H9 (cell line): ENCODE results near the gene GET3. TPM values are rescaled to one million over a fixed set of nuclear protein-coding genes. Genes with fewer than 3 reads are reported as not detected.

Experiments
- DNase-seq: peaks from one replicate; pipeline ENCODE4 v3.0.0-alpha.2; 2017
- H2AFZ ChIP-seq: one replicate; pipeline ENCODE4 v1.6.1; 2013; ENCODE audit warnings: mild to moderate bottlenecking, low read length, control low read depth, moderate library complexity
- H2AK5ac ChIP-seq: 2 replicates; pipeline ENCODE4 v1.6.1; 2013; ENCODE audit warnings: low read length, control low read depth, mixed read lengths; ENCODE audit not compliant: insufficient read length
- H2BK120ac ChIP-seq: one replicate; pipeline ENCODE4 v1.6.1; 2013; ENCODE audit warnings: low read depth, mild to moderate bottlenecking, low read length, control low read depth, inconsistent platforms; ENCODE audit not compliant: poor library complexity, severe bottlenecking
- H2BK12ac ChIP-seq: 2 replicates; pipeline ENCODE4 v1.6.1; 2013; ENCODE audit warnings: low read length, control low read depth, mixed read lengths, low read depth; ENCODE audit not compliant: insufficient read length
- H2BK15ac ChIP-seq: 2 replicates; pipeline ENCODE4 v1.6.1; 2013; ENCODE audit warnings: low read depth, low read length, control low read depth
- H2BK20ac ChIP-seq: one replicate; pipeline ENCODE4 v1.6.1; 2013; ENCODE audit warnings: low read depth, mild to moderate bottlenecking, low read length, control low read depth, inconsistent platforms; ENCODE audit not compliant: poor library complexity, severe bottlenecking
- H2BK5ac ChIP-seq: 2 replicates; pipeline ENCODE4 v1.6.1; 2013; ENCODE audit warnings: low read length, control low read depth, mixed read lengths; ENCODE audit not compliant: insufficient read length
- H3K14ac ChIP-seq: 2 replicates; pipeline ENCODE4 v1.6.1; 2013; ENCODE audit warnings: low read length, control low read depth; ENCODE audit not compliant: insufficient read depth
- H3K18ac ChIP-seq: 2 replicates; pipeline ENCODE4 v1.6.1; 2013; ENCODE audit warnings: low read depth, mild to moderate bottlenecking, mixed read lengths, low read length, control low read depth; ENCODE audit not compliant: insufficient read length
- H3K23ac ChIP-seq: 2 replicates; pipeline ENCODE4 v1.6.1; 2013; ENCODE audit warnings: low read length, control low read depth, mixed read lengths, low read depth; ENCODE audit not compliant: insufficient read length
- H3K23me2 ChIP-seq: 2 replicates; pipeline ENCODE4 v1.6.1; 2013; ENCODE audit warnings: low read depth, mild to moderate bottlenecking, mixed read lengths, low read length, control low read depth; ENCODE audit not compliant: insufficient read length, poor library complexity, severe bottlenecking
- H3K27ac ChIP-seq: 2 replicates; pipeline ENCODE4 v1.5.1; 2013; ENCODE audit warnings: low read length, control low read depth, mixed read lengths, low read depth; ENCODE audit not compliant: insufficient read length
- H3K27me3 ChIP-seq: 2 replicates; pipeline ENCODE4 v1.6.1; 2013; ENCODE audit warnings: low read length, control low read depth, inconsistent platforms; ENCODE audit not compliant: insufficient read depth
- H3K4ac ChIP-seq: 2 replicates; pipeline ENCODE4 v1.6.1; 2013; ENCODE audit warnings: low read depth, mild to moderate bottlenecking, control low read depth, inconsistent platforms, low read length, moderate library complexity
- H3K4me1 ChIP-seq: 2 replicates; pipeline ENCODE4 v1.6.1; 2013; ENCODE audit warnings: low read length, control low read depth, inconsistent platforms; ENCODE audit not compliant: insufficient read depth
- H3K4me2 ChIP-seq: 2 replicates; pipeline ENCODE4 v1.6.1; 2013; ENCODE audit warnings: low read length, control low read depth, mixed read lengths; ENCODE audit not compliant: insufficient read length, insufficient read depth
- H3K56ac ChIP-seq: 2 replicates; pipeline ENCODE4 v1.6.1; 2013; ENCODE audit warnings: low read depth, mild to moderate bottlenecking, mixed read lengths, low read length, control low read depth; ENCODE audit not compliant: insufficient read length
- H3K79me1 ChIP-seq: 2 replicates; pipeline ENCODE4 v1.6.1; 2013; ENCODE audit warnings: low read depth, mild to moderate bottlenecking, moderate library complexity, low read length, control low read depth, inconsistent platforms; ENCODE audit not compliant: insufficient read depth, poor library complexity, severe bottlenecking
- H3K79me2 ChIP-seq: 2 replicates; pipeline ENCODE4 v1.6.1; 2013; ENCODE audit warnings: low read length, control low read depth, inconsistent platforms; ENCODE audit not compliant: insufficient read depth
- H3K9ac ChIP-seq: 2 replicates; pipeline ENCODE4 v1.6.1; 2013; ENCODE audit warnings: low read length, control low read depth, mixed read lengths; ENCODE audit not compliant: insufficient read length; ENCODE audit errors: extremely low read depth
- H3K9me3 ChIP-seq: one replicate; pipeline ENCODE4 v1.6.1; 2013; ENCODE audit warnings: low read depth, low read length, inconsistent platforms; ENCODE audit not compliant: control insufficient read depth
- H3T11ph ChIP-seq: one replicate; pipeline ENCODE4 v1.6.1; 2013; ENCODE audit warnings: mild to moderate bottlenecking, low read length, control low read depth, inconsistent platforms
- H4K20me1 ChIP-seq: one replicate; pipeline ENCODE4 v1.6.1; 2013; ENCODE audit not compliant: control insufficient read depth, insufficient read length, insufficient read depth
- H4K5ac ChIP-seq: 2 replicates; pipeline ENCODE4 v1.6.1; 2013; ENCODE audit warnings: low read depth, mild to moderate bottlenecking, mixed read lengths, low read length, control low read depth; ENCODE audit not compliant: insufficient read length
- H4K8ac ChIP-seq: replicated peaks from 2 replicates; pipeline ENCODE4 v1.6.1; 2013; ENCODE audit warnings: low read length, control low read depth, mixed read lengths, low read depth; ENCODE audit not compliant: insufficient read length
- H4K91ac ChIP-seq: 2 replicates; pipeline ENCODE4 v1.6.1; 2013; ENCODE audit warnings: low read depth, mild to moderate bottlenecking, moderate library complexity, mixed read lengths, low read length, control low read depth; ENCODE audit not compliant: insufficient read length
- H3K27ac Mint-ChIP-seq, 3 experiments: 2 replicates in 2 of 3; 3 replicates in 1 of 3; pipeline ENCODE4 v1.8.0; 2020 to 2021; ENCODE audit warnings: mixed read lengths in 3 of 3, mild to moderate bottlenecking in 1 of 3, moderate library complexity in 1 of 3
- H3K27me3 Mint-ChIP-seq: 2 replicates; pipeline ENCODE4 v1.8.0; 2021; ENCODE audit warnings: low read depth, mild to moderate bottlenecking, moderate library complexity, mixed read lengths
- H3K36me3 Mint-ChIP-seq, 3 experiments: 2 replicates in 2 of 3; 3 replicates in 1 of 3; pipeline ENCODE4 v1.8.0; 2020 to 2021; ENCODE audit warnings: low read depth in 3 of 3, mixed read lengths in 3 of 3; ENCODE audit not compliant: insufficient read depth in 1 of 3
- H3K4me1 Mint-ChIP-seq, 2 experiments: 2 replicates each; pipeline ENCODE4 v1.8.0; 2020; ENCODE audit warnings: mixed read lengths in 2 of 2
- H3K4me3 Mint-ChIP-seq, 2 experiments: 2 replicates in 1 of 2; 3 replicates in 1 of 2; pipeline ENCODE4 v1.8.0; 2020 to 2021; ENCODE audit warnings: mild to moderate bottlenecking in 2 of 2, mixed read lengths in 2 of 2, moderate library complexity in 1 of 2
- H3K9me3 Mint-ChIP-seq, 2 experiments: 2 replicates in 1 of 2; 3 replicates in 1 of 2; pipeline ENCODE4 v1.8.0; 2020; ENCODE audit warnings: mild to moderate bottlenecking in 2 of 2, mixed read lengths in 2 of 2, moderate library complexity in 1 of 2
- CTCF ChIP-seq: fragments of 200-600 bp; sonication (generic); conservative IDR thresholded peaks from 3 replicates; pipeline ENCODE4 v1.8.0; 2021; ENCODE audit warnings: antibody characterized with exemption, mild to moderate bottlenecking
- WGBS: extraction: QIAGEN DNeasy Blood & Tissue Kit; methylation state at CpG from one replicate; pipeline ENCODE4 v1.1.7; 2013; ENCODE audit warnings: missing lambda C conversion rate, low lambda C conversion rate, mixed read lengths; ENCODE audit not compliant: insufficient read length; ENCODE audit errors: extremely low coverage; 5-methylcytosine and 5-hydroxymethylcytosine counted together
- total RNA-seq: library from RNA; stranded (reverse); gene quantifications from 2 replicates; pipeline ENCODE4 v1.2.1, GENCODE V29; 2021

Gene GET3
- total RNA-seq, 1 experiment from 2014 or later, result 81.6 TPM

- no peak overlapping the region for H3K4me2 ChIP-seq
- H3K27me3 Mint-ChIP-seq, result no peaks in the 10 kb centered on the region
- H3K23me2 ChIP-seq, result peaks cover under 1% of the 10 kb centered on the region
- H2BK20ac ChIP-seq, result no peak overlapping the region
- peak overlapping the region in 1 of 2 experiments; percentile 61; a peak in 2 of 5 replicates for H3K4me3 Mint-ChIP-seq
- H3K9me3 Mint-ChIP-seq, result no peaks in the 10 kb centered on the region
- no peak overlapping the region for H2AK5ac ChIP-seq
- no peak overlapping the region for H2BK120ac ChIP-seq
- no peak overlapping the region for H3K56ac ChIP-seq
- no peak overlapping the region for H4K8ac ChIP-seq
- WGBS, result no CpG with 5 or more reads among the region's 37 CpGs
- H4K91ac ChIP-seq, result no peak overlapping the region
- no peak overlapping the region for H3K27ac ChIP-seq
- H4K20me1 ChIP-seq, result no peaks in the 10 kb centered on the region
- no peaks in the 10 kb centered on the region; the same call in 1 of the 2 replicates for H3K4me1 ChIP-seq
- no peak overlapping the region for H3K23ac ChIP-seq
- H3K4me1 Mint-ChIP-seq, result peaks cover 17 to 25% of the 10 kb centered on the region in 2 experiments
- H4K5ac ChIP-seq, result no peak overlapping the region
- H3K79me2 ChIP-seq, result no peaks in the 10 kb centered on the region
- H3K9ac ChIP-seq, result no peak overlapping the region
- no peak overlapping the region for H3T11ph ChIP-seq
- no peak overlapping the region for H3K14ac ChIP-seq
- no peak for TF ChIP-seq CTCF
- H3K79me1 ChIP-seq, result no peaks in the 10 kb centered on the region
- peaks cover 29 to 52% (median 51%) of the 10 kb centered on the region in 3 experiments for H3K36me3 Mint-ChIP-seq
- no peak overlapping the region for H2BK15ac ChIP-seq
- peak; percentile 93 for DNase-seq
- H2BK12ac ChIP-seq, result no peak overlapping the region
- no peak overlapping the region for H3K4ac ChIP-seq
- no peaks in the 10 kb centered on the region for H3K9me3 ChIP-seq
- H2BK5ac ChIP-seq, result no peak overlapping the region
- H2AFZ ChIP-seq, result no peak overlapping the region
- H3K27me3 ChIP-seq, result no peaks in the 10 kb centered on the region
- peak overlapping the region; percentile 50 for H3K18ac ChIP-seq
- peak overlapping the region in 1 of 3 experiments; percentile 58; a peak in 2 of 7 replicates for H3K27ac Mint-ChIP-seq
Measured at GRCh38 chr19:12769689-12770088, 32.4 kb downstream of the GET3 start.
